Measurements from ENCODE around the gene SLC9A9.

SLC9A9 gene

GRCh38 chr3:143356839-143357238, 491.4 kb downstream of the SLC9A9 start:
- no peak for DNase-seq (ENCODE audit: low spot score)

- no peak for DNase-seq (ENCODE audit: low spot score)
Measured at GRCh38 chr3:143354342-143354741, 493.9 kb downstream of the SLC9A9 start.

DNA sequence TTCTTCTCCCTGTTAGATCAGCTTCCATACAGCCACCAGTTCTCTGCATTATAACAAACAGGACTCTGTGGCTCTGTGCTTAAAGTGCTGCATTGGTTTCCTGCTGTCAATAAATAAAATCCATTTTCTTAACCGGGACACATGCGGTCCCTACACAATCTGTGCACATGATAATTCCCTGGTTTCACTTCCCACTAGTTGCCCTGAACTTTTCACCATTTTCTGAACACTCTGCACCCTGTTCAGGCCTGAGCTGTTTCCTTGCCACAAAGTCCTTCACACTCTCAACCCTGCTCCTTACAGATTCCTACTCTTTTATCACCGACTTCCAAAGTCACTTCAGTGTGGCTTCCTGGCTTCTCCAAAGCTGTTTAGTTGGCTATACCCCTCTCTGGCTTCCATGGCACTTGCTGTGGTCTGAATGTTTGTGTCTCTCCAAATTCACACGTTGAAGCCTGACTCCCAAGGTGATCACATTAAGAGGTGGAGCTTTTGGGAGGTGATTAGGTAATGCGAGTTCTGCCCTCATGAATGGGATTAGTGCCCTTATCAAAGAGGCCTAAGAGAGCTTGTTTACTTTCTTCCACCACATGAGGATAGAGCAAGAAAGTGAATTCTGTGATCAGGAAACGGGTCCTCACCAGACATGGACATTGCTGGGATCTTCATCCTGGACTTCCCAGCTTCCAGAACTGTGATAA, 495.3 kb downstream of the SLC9A9 start:
- no peak for DNase-seq (ENCODE audit: low spot score)

DNA sequence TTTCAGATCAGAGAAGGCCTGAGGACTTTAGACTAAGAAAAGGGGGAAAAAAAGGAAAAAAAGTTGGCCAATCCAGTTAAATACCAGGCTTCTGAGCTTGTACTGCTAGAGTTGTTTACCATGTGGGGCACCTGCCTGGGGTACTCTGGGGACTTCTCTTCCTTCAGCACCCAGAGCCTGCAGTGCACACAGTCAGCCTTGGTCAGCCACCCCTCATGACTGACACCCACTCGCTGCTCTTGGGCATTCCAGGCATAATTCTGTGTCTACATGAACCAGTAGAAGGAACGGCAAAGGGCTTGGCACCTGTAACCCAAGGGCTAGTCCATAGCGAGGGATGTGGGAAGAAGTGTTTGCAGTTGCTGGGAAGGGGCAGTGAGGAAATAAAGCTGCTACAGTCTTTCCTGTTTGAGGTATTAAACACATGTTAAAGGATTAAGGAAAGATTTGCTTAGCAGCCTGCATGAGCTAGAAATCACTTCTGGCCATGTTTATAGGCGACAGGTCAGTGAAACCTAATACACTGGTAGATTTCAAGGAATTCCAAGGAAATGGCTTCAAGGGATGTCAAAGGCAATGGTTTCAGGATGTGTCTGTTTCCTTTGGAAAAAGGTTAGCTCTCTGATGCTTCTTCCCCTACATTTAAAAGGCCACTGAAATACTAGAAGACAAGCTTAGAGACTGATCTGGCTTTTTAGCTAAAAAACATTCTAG, 496.2 kb downstream of the SLC9A9 start:
- DNase-seq (ENCODE audit: low spot score): no peak

- no peak for DNase-seq (ENCODE audit: low spot score)
Measured at GRCh38 chr3:143351354-143351753, 496.9 kb downstream of the SLC9A9 start.

DNA sequence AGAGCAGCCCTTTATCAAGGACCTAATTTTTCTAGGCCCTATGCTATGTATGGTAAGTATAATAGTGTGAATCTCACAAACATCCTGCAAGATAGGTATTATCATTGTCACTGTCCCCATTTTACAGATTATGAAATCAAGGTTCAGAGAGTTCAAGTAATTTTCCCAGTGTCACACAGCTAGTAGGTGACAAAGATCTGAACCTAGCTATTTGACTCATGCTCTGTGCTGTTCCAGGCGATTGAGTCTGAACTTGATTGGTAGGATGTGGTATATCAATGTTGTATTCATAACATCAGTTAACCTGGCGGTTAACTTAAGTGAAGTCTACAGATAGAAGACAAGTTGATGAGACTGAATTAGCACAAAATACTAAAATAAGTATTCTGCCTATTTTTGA, 498.8 kb downstream of the SLC9A9 start:
- no peak for DNase-seq (ENCODE audit: low spot score)

- no peak for DNase-seq (ENCODE audit: low spot score)
Measured at GRCh38 chr3:143348486-143349327, 499.6 kb downstream of the SLC9A9 start.

- DNase-seq (ENCODE audit: low spot score): no peak
Measured at GRCh38 chr3:143344516-143345165, 503.6 kb downstream of the SLC9A9 start.

DNA sequence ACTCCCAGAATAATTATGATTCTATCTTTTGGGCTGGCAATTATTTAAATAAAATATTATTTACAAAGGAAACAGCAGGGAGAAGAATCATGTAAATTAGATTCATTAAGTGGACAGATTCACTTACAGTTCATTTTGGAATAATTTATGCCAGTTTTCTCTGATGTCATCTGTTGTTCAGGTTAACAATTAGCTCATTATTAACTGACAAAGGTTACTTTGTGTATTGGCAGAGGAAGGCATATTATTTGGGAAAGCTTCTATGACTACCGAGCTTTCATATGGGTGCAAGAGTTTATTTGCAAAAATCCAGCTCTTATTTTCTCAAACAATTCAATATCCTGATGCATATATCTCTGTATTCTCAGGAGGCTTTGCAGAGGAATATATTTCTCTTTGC, 504.3 kb downstream of the SLC9A9 start:
- no peak for DNase-seq (ENCODE audit: low spot score)

DNA sequence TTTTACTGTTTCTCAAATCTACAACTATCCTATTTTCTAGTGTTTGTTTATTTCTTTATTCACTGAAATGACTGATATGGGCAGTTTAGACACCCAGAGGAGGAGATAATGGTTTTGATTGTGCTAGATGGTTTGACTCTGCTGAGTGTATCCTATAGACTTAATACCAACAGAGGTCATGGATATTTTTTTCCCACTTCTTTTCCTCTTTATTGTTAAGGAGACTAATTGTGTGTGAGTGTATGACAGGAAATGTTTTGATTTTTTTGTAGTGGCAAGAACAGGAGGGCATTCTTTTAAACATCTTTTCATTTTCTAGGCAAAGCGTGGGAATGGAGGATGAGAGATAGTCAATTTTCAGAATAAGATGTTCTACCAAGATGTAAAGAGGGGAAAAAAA, 505.2 kb downstream of the SLC9A9 start:
- DNase-seq (ENCODE audit: low spot score): no peak

DNA sequence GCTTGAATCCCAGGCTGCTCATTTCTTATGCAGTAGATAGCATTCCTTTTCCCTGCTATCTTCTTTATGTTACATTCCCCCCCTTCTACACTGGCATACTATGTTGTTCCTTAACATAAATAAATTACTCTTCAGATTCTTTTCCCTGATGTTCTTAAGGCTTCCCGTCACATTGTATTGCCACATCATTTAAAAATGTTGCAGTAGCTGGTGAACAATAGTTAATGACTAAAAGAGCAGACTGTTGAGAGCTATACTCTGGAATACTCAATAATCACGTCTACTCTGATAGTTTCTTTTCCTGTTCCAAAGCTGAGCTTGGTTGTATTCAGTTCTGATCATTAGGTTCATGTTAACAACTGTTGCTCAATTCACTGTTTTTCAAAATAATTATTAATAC, 508.8 kb downstream of the SLC9A9 start:
- DNase-seq (ENCODE audit: low spot score): no peak

DNA sequence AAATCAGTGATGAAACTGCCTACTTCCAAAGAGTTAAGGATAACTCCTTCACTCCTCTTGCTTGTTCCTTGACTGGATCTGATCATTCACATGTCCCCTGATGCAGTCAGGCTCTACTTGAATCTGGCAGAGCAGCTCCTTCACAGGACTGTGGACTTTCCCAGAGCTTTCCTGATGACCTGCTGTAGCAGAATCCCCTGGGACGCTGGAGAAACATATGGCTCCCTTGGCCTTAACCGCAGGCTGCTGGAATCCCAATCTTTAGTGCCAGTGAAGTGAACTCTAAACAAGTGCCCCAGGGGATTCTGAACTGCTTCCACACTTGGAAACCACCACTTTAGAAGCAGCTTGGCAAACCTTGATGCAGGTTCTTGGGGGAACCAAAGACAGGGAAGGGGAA, 510.9 kb downstream of the SLC9A9 start:
- DNase-seq (ENCODE audit: low spot score): no peak

GRCh38 chr3:143334231-143334630, 514.0 kb downstream of the SLC9A9 start:
- no peak for DNase-seq (ENCODE audit: low spot score)

DNA sequence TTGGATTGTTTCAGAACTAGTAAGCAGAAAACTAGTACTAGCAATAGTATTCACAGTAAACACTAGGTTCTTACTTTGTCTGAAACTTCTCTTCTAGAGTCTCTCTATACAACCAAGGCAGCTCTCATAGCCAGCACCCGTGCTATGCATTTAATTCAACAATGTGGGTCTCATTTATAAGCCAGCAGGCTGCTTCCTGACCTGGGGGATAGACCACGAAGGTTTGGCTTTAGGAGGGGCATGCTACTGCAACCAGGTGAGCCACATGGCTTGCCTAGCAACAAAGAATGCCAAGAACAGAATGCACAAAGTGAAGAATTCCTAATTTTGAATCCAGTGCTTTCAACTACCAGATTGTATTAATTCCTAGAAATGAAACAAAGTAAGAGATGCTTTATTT, 514.9 kb downstream of the SLC9A9 start:
- no peak for DNase-seq (ENCODE audit: low spot score)

DNA sequence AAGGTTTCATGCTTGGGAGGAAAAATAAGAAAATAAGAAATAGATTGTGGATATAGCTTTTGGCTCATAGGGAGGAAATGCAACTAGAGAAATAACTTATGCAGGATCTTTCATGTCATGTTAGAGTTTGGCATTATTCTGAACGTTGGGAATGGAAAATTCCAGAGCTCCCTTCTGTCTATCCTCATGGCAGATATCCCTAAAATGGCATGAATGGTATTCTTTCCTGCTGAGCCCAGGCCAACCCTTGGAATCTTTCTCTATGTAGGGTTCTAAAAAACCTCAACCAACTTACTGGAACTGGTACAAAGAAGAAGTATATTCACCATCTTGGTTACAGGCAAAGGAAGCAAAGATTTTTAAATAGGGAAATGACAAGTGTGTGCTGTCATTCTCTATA, 516.2 kb downstream of the SLC9A9 start:
- no peak for DNase-seq (ENCODE audit: low spot score)

GRCh38 chr3:143331350-143331749, 516.9 kb downstream of the SLC9A9 start:
- no peak for DNase-seq (ENCODE audit: low spot score)

GRCh38 chr3:143330296-143330868, 517.9 kb downstream of the SLC9A9 start:
- no peak for DNase-seq (ENCODE audit: low spot score)

GRCh38 chr3:143329567-143330211, 518.6 kb downstream of the SLC9A9 start:
- DNase-seq (ENCODE audit: low spot score): no peak

- no peak for DNase-seq (ENCODE audit: low spot score)
Measured at GRCh38 chr3:143328451-143328850, 519.8 kb downstream of the SLC9A9 start.

GRCh38 chr3:143326983-143327778, 521.1 kb downstream of the SLC9A9 start:
- no peak for DNase-seq (ENCODE audit: low spot score)
